HepG2 (cell line): Measurements from ENCODE around the gene PSMD8. TPM values are rescaled to one million over a fixed set of nuclear protein-coding genes. Genes with fewer than 3 reads are reported as not detected.

ENCODE experiments used
- CBX1 ChIP-seq: IDR thresholded peaks from one replicate; pipeline ENCODE4 v1.6.1; 2016; ENCODE audit warnings: antibody characterized with exemption, low read depth
- CHCHD3 ChIP-seq: sonication (generic); formaldehyde crosslinking; IDR thresholded peaks from 2 replicates; pipeline ENCODE4 v1.8.0; 2022; ENCODE audit warnings: mild to moderate bottlenecking, missing genetic modification reagents, moderate library complexity
- ELF3 ChIP-seq: IDR thresholded peaks from 2 replicates; pipeline ENCODE4 v1.6.1; 2016; ENCODE audit warnings: missing genetic modification reagents, missing compliant biosample characterization
- FOSL2 ChIP-seq: sonication (generic); formaldehyde crosslinking; IDR thresholded peaks from 2 replicates; pipeline ENCODE4 v1.4.0; 2020; ENCODE audit warnings: missing genetic modification reagents
- FOXK2 ChIP-seq: fragments of 450-650 bp; IDR thresholded peaks from 2 replicates; pipeline ENCODE4 v1.6.1; 2016
- GATAD1 ChIP-seq: IDR thresholded peaks from 2 replicates; pipeline ENCODE4 v1.6.1; 2016; ENCODE audit warnings: missing genetic modification reagents, missing compliant biosample characterization
- GLI4 ChIP-seq: sonication (generic); formaldehyde crosslinking; IDR thresholded peaks from 2 replicates; pipeline ENCODE4 v1.5.1; 2020; ENCODE audit warnings: missing genetic modification reagents, mild to moderate bottlenecking, moderate library complexity, borderline replicate concordance
- IRX3 ChIP-seq: sonication (generic); formaldehyde crosslinking; IDR thresholded peaks from 2 replicates; pipeline ENCODE4 v1.8.1; 2023; ENCODE audit warnings: mild to moderate bottlenecking, low read depth, missing genetic modification reagents, borderline replicate concordance
- RAD21 ChIP-seq: fragments of 450-650 bp; formaldehyde crosslinking; IDR thresholded peaks from 2 replicates; pipeline ENCODE4 v1.5.0; 2020; ENCODE audit warnings: mild to moderate bottlenecking
- RNF219 ChIP-seq: sonication (generic); formaldehyde crosslinking; IDR thresholded peaks from 2 replicates; pipeline ENCODE4 v1.5.0; 2020; ENCODE audit warnings: mild to moderate bottlenecking, missing genetic modification reagents
- SP1 ChIP-seq, 2 experiments: fragments of 450-650 bp in 1 of 2; sonication (generic) in 1 of 2; formaldehyde crosslinking in 1 of 2; IDR thresholded peaks; 2 replicates each; pipeline versions ENCODE4 v1.4.0 to v1.6.1; 2016 to 2020; ENCODE audit warnings: missing genetic modification reagents in 1 of 2
- SRSF4 ChIP-seq: fragments of 200-400 bp; formaldehyde crosslinking; IDR thresholded peaks from one replicate; pipeline ENCODE4 v1.6.1; 2018; ENCODE audit warnings: mild to moderate bottlenecking, low read depth, low read length, moderate library complexity; ENCODE audit not compliant: poor library complexity, severe bottlenecking
- ZBTB38 ChIP-seq: sonication (generic); formaldehyde crosslinking; IDR thresholded peaks from 2 replicates; pipeline ENCODE4 v1.5.1; 2020; ENCODE audit warnings: mild to moderate bottlenecking, missing genetic modification reagents
- ZFP36L2 ChIP-seq: sonication (generic); formaldehyde crosslinking; IDR thresholded peaks from 2 replicates; pipeline ENCODE4 v1.4.0; 2020; ENCODE audit warnings: missing genetic modification reagents
- ZFP91 ChIP-seq: sonication (generic); formaldehyde crosslinking; IDR thresholded peaks from 2 replicates; pipeline ENCODE4 v1.9.0; 2022; ENCODE audit warnings: missing genetic modification reagents, mild to moderate bottlenecking, borderline replicate concordance
- ZNF225 ChIP-seq: sonication (generic); formaldehyde crosslinking; IDR thresholded peaks from 2 replicates; pipeline ENCODE4 v1.4.0; 2020; ENCODE audit warnings: mild to moderate bottlenecking, missing genetic modification reagents
- ZNF34 ChIP-seq: sonication (generic); formaldehyde crosslinking; IDR thresholded peaks from 2 replicates; pipeline ENCODE4 v1.4.0; 2020; ENCODE audit warnings: mild to moderate bottlenecking, missing genetic modification reagents, borderline replicate concordance
- ZNF503 ChIP-seq: sonication (generic); formaldehyde crosslinking; IDR thresholded peaks from 2 replicates; pipeline ENCODE4 v1.4.0; 2020; ENCODE audit warnings: missing genetic modification reagents
- polyA plus RNA-seq, 8 experiments: library from polyadenylated mRNA; depleted of rRNA in 3 of 8; stranded (reverse) in 7 of 8; unstranded in 1 of 8; fragments of >200 nt; fragmentation: Illumina TruSeq in 4 of 8; extraction: Trizol in 4 of 8; gene quantifications; 2 replicates each; pipeline versions ENCODE4 v1.2.1 to v1.2.3, GENCODE V29; 2011 to 2016; ENCODE audit warnings: low read depth in 4 of 8, missing spikeins in 1 of 8, mixed read lengths in 1 of 8; ENCODE audit not compliant: insufficient read depth in 1 of 8
- total RNA-seq, 5 experiments: library from RNA; depleted of rRNA; stranded (reverse); fragments of >200 nt; fragmentation: Illumina TruSeq; extraction: Trizol; gene quantifications; 2 replicates each; pipeline ENCODE4 v1.2.3, GENCODE V29; 2016; ENCODE audit warnings: low read depth in 1 of 5
- TF ChIP-seq, protein P1 (sequence below): sonication (generic); formaldehyde crosslinking; IDR thresholded peaks from 2 replicates; pipeline ENCODE4 v1.4.0; 2020; ENCODE audit warnings: missing genetic modification reagents
- TF ChIP-seq, protein P2 (sequence below): sonication (generic); formaldehyde crosslinking; IDR thresholded peaks from 2 replicates; pipeline ENCODE4 v1.5.0; 2020; ENCODE audit warnings: missing genetic modification reagents
- TF ChIP-seq, protein P3 (sequence below): sonication (generic); formaldehyde crosslinking; IDR thresholded peaks from 2 replicates; pipeline ENCODE4 v1.4.0; 2020; ENCODE audit warnings: missing genetic modification reagents, borderline replicate concordance

PSMD8 gene
- total and polyA plus RNA-seq, 2 of the 13 experiments (the other 11 are each of a cell fraction or from before 2014, with no cell fraction given) = 162 to 296 TPM

DNA sequence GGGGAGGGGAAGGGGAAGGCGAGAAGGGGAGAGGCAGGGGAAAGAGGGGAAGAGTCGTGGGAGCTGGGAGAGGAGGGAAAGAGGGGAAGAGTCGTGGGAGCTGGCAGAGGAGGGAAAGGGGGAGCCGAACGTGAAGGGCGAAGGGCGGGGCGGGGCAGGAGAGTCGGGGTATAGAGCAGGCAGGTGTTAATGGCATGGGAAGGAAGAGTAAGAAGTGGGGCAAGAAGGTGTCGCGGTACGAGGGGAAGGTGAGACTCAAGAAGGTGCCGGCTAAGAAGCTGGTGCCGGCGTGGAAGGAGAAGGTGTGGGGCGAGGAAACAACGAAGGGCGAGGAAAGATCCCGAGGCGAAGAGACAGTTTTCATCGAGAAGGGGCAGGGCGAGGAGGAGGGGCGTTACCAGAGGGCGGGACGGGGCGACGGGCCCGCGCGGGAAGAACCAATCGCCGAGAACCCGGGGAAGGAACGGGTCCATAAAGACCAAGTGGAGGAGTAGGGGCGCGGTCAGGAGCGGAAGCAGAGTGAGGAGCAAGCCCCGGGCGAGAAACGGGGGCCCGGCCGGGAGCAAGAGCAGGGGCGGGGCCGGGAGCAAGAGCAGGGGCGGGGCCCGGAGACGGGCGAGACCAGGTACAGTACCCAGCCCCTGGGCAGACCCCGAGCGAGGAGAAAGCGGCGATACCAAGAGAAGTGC is 38.3 kb upstream of the PSMD8 start (continued):
- TF ChIP-seq, protein P1, sequence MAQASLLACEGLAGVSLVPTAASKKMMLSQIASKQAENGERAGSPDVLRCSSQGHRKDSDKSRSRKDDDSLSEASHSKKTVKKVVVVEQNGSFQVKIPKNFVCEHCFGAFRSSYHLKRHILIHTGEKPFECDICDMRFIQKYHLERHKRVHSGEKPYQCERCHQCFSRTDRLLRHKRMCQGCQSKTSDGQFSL (CRISPR knock-in tag) = no peak
- TF ChIP-seq, protein P2, sequence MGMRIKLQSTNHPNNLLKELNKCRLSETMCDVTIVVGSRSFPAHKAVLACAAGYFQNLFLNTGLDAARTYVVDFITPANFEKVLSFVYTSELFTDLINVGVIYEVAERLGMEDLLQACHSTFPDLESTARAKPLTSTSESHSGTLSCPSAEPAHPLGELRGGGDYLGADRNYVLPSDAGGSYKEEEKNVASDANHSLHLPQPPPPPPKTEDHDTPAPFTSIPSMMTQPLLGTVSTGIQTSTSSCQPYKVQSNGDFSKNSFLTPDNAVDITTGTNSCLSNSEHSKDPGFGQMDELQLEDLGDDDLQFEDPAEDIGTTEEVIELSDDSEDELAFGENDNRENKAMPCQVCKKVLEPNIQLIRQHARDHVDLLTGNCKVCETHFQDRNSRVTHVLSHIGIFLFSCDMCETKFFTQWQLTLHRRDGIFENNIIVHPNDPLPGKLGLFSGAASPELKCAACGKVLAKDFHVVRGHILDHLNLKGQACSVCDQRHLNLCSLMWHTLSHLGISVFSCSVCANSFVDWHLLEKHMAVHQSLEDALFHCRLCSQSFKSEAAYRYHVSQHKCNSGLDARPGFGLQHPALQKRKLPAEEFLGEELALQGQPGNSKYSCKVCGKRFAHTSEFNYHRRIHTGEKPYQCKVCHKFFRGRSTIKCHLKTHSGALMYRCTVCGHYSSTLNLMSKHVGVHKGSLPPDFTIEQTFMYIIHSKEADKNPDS = no peak; the same call in 1 of the 2 replicates
- TF ChIP-seq ZNF503 (CRISPR knock-in tag) = no peak
- TF ChIP-seq ZNF225 (CRISPR knock-in tag) = no peak
- no peak for TF ChIP-seq SRSF4
- no peak for TF ChIP-seq ZNF34 (CRISPR knock-in tag)
- no peak for TF ChIP-seq GLI4 (CRISPR knock-in tag)
- TF ChIP-seq ZFP91 (CRISPR knock-in tag) = peak; percentile 46
- no peak for TF ChIP-seq IRX3 (CRISPR knock-in tag)
- TF ChIP-seq GATAD1 (CRISPR knock-in tag) = no peak
- no peak for TF ChIP-seq RNF219
- TF ChIP-seq FOSL2 (CRISPR knock-in tag) = no peak
- TF ChIP-seq RAD21 (CRISPR knock-in tag) = no peak
- TF ChIP-seq ZBTB38 = no peak
- TF ChIP-seq FOXK2 = no peak
- TF ChIP-seq SP1 (IDR thresholded peaks at IDR 0.05) = no peak
- TF ChIP-seq SP1 (CRISPR knock-in tag; IDR thresholded peaks at IDR 0.05) = peak; percentile 59
- TF ChIP-seq CBX1 = no peak
- no peak for TF ChIP-seq CHCHD3 (CRISPR knock-in tag)
- TF ChIP-seq, protein P3, sequence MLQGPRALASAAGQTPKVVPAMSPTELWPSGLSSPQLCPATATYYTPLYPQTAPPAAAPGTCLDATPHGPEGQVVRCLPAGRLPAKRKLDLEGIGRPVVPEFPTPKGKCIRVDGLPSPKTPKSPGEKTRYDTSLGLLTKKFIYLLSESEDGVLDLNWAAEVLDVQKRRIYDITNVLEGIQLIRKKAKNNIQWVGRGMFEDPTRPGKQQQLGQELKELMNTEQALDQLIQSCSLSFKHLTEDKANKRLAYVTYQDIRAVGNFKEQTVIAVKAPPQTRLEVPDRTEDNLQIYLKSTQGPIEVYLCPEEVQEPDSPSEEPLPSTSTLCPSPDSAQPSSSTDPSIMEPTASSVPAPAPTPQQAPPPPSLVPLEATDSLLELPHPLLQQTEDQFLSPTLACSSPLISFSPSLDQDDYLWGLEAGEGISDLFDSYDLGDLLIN (CRISPR knock-in tag) = no peak
- TF ChIP-seq ZFP36L2 (CRISPR knock-in tag) = no peak
- TF ChIP-seq ELF3 (CRISPR knock-in tag) = 0 out of 2 replicates have a peak, but pooled peaks have one; percentile 12
